ENCODE measurements around the gene HNRNPUL1.
A peak's percentile ranks its signal among the peaks of the same experiment; 100 is the strongest.
"Not testable (repeated sequence)": the region's sequence is repeated elsewhere in the genome, so short reads cannot be mapped to it uniquely, and the experiment has no call there.

Gene HNRNPUL1

GRCh38 chr19:41273076-41273475, 8.9 kb downstream of the HNRNPUL1 start:
- Mint-ChIP-seq H3K4me1 (no peaks in the 10 kb centered on the region), H3K9me3 (no peaks in the 10 kb centered on the region), H3K36me3 (ENCODE audit: low read depth) (peaks cover 78% of the 10 kb centered on the region), H3K27ac (no peak overlapping the region), H3K27me3 (ENCODE audit: low read depth) (no peaks in the 10 kb centered on the region), H3K4me3 (no peak overlapping the region)
- no peak for TF ChIP-seq CTCF (IDR thresholded peaks at IDR 0.05; ENCODE audit: unreplicated experiment in 3 of 3)

GRCh38 chr19:41274802-41275201, 10.6 kb downstream of the HNRNPUL1 start:
- no peak for TF ChIP-seq CTCF (IDR thresholded peaks at IDR 0.05; ENCODE audit: unreplicated experiment in 3 of 3)
- Mint-ChIP-seq H3K27me3 (ENCODE audit: low read depth) (no peaks in the 10 kb centered on the region), H3K27ac (no peak overlapping the region), H3K4me3 (no peak overlapping the region), H3K9me3 (no peaks in the 10 kb centered on the region), H3K36me3 (ENCODE audit: low read depth) (peaks cover 83% of the 10 kb centered on the region), H3K4me1 (no peaks in the 10 kb centered on the region)

GRCh38 chr19:41276231-41276630, 12.1 kb downstream of the HNRNPUL1 start:
- Mint-ChIP-seq H3K4me3 (no peak overlapping the region), H3K9me3 (no peaks in the 10 kb centered on the region), H3K27ac (no peak overlapping the region), H3K36me3 (ENCODE audit: low read depth) (peaks cover 93% of the 10 kb centered on the region), H3K27me3 (ENCODE audit: low read depth) (no peaks in the 10 kb centered on the region), H3K4me1 (no peaks in the 10 kb centered on the region)
- no peak for TF ChIP-seq CTCF (IDR thresholded peaks at IDR 0.05; ENCODE audit: unreplicated experiment in 3 of 3)

- Mint-ChIP-seq H3K4me1 (no peaks in the 10 kb centered on the region), H3K27me3 (ENCODE audit: low read depth) (no peaks in the 10 kb centered on the region), H3K4me3 (no peak overlapping the region), H3K27ac (no peak overlapping the region), H3K36me3 (ENCODE audit: low read depth) (peaks cover 85% of the 10 kb centered on the region), H3K9me3 (no peaks in the 10 kb centered on the region)
- TF ChIP-seq CTCF (IDR thresholded peaks at IDR 0.05; ENCODE audit: unreplicated experiment in 3 of 3): no peak
Measured at GRCh38 chr19:41278478-41278877, 14.3 kb downstream of the HNRNPUL1 start.

GRCh38 chr19:41288673-41289530, 24.7 kb downstream of the HNRNPUL1 start:
- H3K4me3 Mint-ChIP-seq: no peak overlapping the region
- no peaks in the 10 kb centered on the region for H3K4me1 Mint-ChIP-seq
- no peaks in the 10 kb centered on the region for H3K9me3 Mint-ChIP-seq
- peak overlapping the region in 1 of 3 experiments; percentile 13 for H3K27ac Mint-ChIP-seq
- peaks cover 77% of the 10 kb centered on the region for H3K36me3 Mint-ChIP-seq (ENCODE audit: low read depth)
- no peaks in the 10 kb centered on the region for H3K27me3 Mint-ChIP-seq (ENCODE audit: low read depth)
- no peak for TF ChIP-seq CTCF (IDR thresholded peaks at IDR 0.05; ENCODE audit: unreplicated experiment in 3 of 3)

GRCh38 chr19:41289814-41290213, 25.6 kb downstream of the HNRNPUL1 start:
- not testable (repeated sequence) for H3K27ac Mint-ChIP-seq; H3K4me3 Mint-ChIP-seq; H3K27me3 Mint-ChIP-seq (ENCODE audit: low read depth); H3K9me3 Mint-ChIP-seq; H3K4me1 Mint-ChIP-seq
- H3K36me3 Mint-ChIP-seq (ENCODE audit: low read depth): peaks cover 79% of the 10 kb centered on the region

Data from nephron (organoid).